ENCODE measurements around the gene ERAP2. TPM values are rescaled to one million over a fixed set of nuclear protein-coding genes. Genes with fewer than 3 reads are reported as not detected.

Gene ERAP2
- total and polyA plus RNA-seq, 2 of the 13 experiments (the other 11 are each of a cell fraction or from before 2014, with no cell fraction given), result 12.8 to 16.6 TPM

DNA sequence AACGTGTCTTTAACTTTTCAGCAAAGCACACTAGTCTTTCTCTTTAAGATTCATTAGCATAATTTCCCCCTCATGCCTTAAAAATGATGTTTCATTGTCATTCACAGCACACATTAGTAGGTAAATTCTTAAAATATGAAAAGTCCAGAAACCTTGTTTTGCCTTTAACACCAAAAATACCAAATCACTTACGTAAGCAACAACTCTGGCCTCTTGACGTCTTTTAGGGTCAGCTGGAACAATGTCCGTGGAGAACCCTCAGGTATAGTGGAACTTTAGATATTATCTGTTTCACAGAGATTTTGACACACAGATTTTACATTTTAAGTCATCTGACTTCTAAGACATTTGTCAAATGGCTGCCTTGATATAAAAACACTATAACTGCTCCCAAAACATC lies 90.5 kb downstream of the ERAP2 start (continued):
- TF ChIP-seq, protein P1, sequence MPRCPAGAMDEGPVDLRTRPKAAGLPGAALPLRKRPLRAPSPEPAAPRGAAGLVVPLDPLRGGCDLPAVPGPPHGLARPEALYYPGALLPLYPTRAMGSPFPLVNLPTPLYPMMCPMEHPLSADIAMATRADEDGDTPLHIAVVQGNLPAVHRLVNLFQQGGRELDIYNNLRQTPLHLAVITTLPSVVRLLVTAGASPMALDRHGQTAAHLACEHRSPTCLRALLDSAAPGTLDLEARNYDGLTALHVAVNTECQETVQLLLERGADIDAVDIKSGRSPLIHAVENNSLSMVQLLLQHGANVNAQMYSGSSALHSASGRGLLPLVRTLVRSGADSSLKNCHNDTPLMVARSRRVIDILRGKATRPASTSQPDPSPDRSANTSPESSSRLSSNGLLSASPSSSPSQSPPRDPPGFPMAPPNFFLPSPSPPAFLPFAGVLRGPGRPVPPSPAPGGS (CRISPR knock-in tag; IDR thresholded peaks at IDR 0.05), result no peak
- no peak for TF ChIP-seq ZNF263 (CRISPR knock-in tag; IDR thresholded peaks at IDR 0.05)
- TF ChIP-seq, protein P2, sequence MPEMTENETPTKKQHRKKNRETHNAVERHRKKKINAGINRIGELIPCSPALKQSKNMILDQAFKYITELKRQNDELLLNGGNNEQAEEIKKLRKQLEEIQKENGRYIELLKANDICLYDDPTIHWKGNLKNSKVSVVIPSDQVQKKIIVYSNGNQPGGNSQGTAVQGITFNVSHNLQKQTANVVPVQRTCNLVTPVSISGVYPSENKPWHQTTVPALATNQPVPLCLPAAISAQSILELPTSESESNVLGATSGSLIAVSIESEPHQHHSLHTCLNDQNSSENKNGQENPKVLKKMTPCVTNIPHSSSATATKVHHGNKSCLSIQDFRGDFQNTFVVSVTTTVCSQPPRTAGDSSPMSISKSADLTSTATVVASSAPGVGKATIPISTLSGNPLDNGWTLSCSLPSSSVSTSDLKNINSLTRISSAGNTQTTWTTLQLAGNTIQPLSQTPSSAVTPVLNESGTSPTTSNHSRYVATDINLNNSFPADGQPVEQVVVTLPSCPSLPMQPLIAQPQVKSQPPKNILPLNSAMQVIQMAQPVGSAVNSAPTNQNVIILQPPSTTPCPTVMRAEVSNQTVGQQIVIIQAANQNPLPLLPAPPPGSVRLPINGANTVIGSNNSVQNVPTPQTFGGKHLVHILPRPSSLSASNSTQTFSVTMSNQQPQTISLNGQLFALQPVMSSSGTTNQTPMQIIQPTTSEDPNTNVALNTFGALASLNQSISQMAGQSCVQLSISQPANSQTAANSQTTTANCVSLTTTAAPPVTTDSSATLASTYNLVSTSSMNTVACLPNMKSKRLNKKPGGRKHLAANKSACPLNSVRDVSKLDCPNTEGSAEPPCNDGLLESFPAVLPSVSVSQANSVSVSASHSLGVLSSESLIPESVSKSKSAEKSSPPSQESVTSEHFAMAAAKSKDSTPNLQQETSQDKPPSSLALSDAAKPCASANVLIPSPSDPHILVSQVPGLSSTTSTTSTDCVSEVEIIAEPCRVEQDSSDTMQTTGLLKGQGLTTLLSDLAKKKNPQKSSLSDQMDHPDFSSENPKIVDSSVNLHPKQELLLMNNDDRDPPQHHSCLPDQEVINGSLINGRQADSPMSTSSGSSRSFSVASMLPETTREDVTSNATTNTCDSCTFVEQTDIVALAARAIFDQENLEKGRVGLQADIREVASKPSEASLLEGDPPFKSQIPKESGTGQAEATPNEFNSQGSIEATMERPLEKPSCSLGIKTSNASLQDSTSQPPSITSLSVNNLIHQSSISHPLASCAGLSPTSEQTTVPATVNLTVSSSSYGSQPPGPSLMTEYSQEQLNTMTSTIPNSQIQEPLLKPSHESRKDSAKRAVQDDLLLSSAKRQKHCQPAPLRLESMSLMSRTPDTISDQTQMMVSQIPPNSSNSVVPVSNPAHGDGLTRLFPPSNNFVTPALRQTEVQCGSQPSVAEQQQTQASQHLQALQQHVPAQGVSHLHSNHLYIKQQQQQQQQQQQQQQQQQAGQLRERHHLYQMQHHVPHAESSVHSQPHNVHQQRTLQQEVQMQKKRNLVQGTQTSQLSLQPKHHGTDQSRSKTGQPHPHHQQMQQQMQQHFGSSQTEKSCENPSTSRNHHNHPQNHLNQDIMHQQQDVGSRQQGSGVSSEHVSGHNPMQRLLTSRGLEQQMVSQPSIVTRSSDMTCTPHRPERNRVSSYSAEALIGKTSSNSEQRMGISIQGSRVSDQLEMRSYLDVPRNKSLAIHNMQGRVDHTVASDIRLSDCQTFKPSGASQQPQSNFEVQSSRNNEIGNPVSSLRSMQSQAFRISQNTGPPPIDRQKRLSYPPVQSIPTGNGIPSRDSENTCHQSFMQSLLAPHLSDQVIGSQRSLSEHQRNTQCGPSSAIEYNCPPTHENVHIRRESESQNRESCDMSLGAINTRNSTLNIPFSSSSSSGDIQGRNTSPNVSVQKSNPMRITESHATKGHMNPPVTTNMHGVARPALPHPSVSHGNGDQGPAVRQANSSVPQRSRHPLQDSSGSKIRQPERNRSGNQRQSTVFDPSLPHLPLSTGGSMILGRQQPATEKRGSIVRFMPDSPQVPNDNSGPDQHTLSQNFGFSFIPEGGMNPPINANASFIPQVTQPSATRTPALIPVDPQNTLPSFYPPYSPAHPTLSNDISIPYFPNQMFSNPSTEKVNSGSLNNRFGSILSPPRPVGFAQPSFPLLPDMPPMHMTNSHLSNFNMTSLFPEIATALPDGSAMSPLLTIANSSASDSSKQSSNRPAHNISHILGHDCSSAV (CRISPR knock-in tag; IDR thresholded peaks at IDR 0.05; ENCODE audit: borderline replicate concordance), result no peak
- TF ChIP-seq POGZ (CRISPR knock-in tag; IDR thresholded peaks at IDR 0.05), result no peak
- TF ChIP-seq PAWR (CRISPR knock-in tag; IDR thresholded peaks at IDR 0.05; ENCODE audit: borderline replicate concordance), result no peak
- TF ChIP-seq KDM5A (IDR thresholded peaks at IDR 0.05; ENCODE audit: borderline replicate concordance, low read length), result no peak
- no peak for TF ChIP-seq PRMT3 (CRISPR knock-in tag; IDR thresholded peaks at IDR 0.05; ENCODE audit: borderline replicate concordance, low read depth)

All from HepG2 (cell line).